Stimulated activated CD4-positive, alpha-beta T cell treated with anti-CD3 and anti-CD28 coated beads, Interleukin-4, amount 100 ng/mL, for 24 hours (primary cell): ENCODE measurements around the gene ADAMTS17.
"Not testable (repeated sequence)": the region's sequence is repeated elsewhere in the genome, so short reads cannot be mapped to it uniquely, and the experiment has no call there.

Experiments
- DNase-seq: peaks from one replicate; pipeline ENCODE4 v3.0.0-alpha.2; 2020

ADAMTS17 gene

DNA sequence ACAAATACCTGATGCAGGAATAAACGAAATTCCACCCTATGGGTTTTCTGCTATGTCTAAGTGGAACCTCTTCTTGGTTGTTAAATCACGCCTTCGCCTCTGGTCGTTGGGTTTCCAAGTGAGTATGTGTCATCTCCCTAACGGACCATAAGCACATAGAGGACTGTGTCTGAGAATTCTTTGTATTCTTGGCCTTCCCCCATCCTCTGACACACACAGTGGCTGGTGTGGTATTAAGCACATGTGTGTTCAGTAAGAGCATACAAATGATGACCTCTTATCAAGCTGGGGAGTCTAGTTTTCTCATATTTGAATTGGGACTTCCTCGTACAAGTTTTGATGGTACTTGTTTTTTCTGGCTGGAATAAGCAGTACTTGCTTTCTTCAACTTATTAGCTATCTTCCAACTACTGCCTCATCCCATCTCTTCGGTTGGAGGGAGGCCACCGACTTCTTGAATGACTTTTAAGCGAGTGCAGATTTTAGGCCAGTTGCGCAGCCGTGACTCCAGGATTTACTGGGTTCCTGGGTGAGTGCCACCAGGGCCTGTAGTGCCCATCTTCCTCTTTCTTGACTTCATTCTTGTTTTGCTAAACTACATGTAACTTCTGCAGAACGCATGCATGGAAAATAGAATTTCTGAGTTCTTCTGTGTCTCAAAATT is 240.2 kb downstream of the ADAMTS17 start:
- no peak for DNase-seq

- DNase-seq = no peak
These were observed 240.8 kb downstream of the ADAMTS17 start for GRCh38 chr15:100100926-100101325.

DNA sequence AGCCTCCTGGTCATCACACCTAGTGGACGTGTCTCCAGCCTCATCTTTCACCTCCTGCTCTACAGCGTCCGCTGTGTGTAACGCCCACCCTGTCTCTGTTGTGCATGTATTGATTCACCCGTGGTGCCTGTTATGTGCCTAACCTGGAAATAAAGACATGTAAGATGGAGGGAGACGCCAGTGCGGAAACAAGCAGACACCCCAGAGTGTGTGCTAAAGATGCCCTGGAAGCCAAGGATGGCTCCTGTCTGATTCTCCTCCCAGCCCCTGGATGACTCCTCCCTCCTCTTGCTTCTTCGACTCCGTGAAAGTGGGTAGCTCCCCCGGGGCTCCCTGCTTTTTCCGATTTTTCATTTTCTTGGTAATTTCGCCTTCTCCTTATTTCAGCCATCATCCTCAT is 241.8 kb downstream of the ADAMTS17 start:
- DNase-seq = no peak

- no peak for DNase-seq
These were observed 243.1 kb downstream of the ADAMTS17 start for GRCh38 chr15:100098705-100099104.

DNA sequence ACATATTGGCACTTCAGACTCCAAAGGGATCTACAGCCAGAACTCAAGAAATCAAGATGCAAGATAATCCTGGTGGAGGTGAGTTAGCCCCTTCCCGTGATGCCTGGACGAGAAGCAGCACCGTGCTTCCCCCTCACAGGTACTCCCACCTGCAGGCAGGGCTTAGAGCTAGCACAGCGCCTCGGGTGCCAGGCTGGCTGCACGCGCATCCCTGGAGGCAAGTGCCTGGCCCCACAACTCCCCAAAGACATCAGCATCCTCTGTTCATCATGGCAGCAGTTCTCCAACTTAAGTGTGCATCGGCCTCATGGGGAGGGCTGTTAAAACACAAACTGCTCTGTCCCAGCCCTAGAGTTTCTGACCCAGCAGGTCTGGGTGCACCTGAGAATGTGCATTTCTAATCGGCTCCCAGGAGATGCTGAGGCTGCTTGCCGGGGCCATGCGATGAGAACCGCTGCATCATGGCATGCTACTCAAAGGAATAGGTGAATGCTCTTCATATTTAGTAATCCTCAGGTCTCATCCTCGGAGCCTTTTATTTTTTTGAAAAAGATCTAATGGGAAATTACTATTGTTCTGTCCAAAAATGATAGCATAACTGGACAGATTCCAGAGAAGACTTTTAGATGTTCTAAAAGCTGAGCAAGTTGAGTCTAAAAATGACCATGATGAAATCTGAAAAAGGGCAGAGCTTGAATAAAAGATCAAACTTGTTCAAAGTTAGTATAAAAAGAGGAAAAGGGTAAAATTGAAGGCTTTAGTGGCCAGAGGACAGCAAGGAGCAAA is 244.2 kb downstream of the ADAMTS17 start:
- DNase-seq = no peak

GRCh38 chr15:100096700-100097099 is 245.1 kb downstream of the ADAMTS17 start:
- no peak for DNase-seq

DNA sequence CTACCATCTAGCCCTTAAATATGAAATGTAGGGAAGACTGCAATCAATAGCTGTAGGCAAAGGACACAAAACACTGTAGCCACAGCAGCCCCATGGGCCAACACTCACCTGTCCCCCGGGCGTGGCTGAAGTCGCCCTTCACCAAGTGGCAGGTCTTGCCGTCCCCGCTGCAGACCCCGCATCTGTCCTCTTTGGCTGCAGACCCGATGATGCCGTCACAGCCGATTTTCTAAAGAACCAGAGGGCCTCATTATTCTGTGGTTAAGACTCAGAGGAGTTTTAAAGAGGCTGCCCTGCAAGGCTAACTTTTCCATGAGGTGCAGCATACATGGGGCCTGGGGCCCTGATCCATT is 245.6 kb downstream of the ADAMTS17 start:
- DNase-seq = no peak

DNA sequence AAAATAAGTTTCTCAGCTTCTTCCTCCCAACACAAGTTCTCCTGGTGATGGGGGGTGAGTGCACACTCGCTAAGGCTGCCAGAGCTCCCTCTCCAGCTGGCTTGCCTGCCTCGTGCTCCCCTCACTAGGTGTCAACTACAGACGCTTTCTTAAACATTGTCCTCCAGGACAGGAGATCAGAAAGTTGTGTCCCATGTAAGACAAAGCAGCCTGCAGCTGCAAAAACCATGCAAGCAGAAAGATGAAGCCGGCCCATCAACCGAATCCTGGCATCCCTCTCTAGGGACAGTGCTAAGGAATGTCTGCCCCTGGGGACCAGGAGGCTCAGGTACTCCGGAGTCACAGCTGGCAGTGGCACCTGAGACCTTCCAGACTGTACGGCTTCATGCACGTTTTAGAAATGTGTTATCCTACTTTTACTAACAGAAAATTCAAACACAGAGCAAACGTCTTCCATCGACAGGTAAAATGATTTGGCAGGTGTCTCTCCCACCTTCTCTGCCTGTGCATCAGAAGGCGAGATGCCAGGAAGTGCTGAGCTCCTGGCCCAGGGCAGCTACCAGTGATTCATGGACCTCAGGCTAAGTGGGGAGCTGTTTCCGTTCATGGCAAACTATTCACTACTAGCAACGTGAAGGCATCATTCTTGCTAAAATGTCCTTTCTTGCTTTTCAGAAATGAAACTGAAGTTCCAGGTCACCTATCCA is 246.1 kb downstream of the ADAMTS17 start:
- DNase-seq = no peak

GRCh38 chr15:100094127-100094510 is 247.7 kb downstream of the ADAMTS17 start:
- no peak for DNase-seq

DNA sequence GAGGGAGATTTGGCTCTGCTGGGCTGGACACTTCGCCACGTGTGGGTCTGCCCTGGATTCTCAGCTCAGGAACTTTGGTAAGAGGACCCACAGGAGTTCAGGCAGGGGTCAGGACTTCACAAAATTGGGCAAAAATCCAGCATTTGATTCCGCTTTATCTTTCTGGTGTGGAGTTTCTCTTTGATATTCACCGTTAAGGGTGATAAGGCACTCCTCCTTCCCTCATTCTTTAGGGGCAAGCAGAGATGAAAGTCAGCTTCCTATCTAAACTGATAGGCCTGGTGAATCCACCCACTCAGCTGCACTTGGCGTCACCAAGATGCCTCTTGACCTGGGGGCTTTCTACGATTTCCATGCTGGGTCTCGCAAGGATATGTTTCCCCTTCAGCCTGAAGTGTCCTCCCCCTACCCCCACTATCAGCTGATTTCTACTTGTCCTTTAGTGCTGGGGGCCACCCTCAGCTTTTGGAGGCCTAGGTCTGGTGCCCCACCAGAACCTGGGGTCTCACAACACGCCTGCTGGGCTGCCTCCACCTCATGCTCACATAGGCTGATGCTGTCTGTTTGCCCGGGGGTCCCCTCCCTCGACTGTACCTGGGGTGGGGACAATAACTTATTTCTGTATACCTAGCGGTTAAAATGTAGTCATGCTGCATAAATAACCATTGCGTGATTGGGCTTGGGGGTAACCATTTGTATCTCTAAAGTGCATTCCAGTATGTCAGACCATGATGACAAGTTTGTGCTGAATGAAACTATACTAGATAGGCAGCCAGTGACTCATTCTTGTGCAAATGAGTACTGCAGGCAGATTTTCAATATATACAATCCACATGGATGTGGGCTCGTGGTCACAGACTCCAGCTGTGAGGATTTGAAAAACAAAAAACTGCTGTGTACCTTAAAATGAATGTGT is 248.3 kb downstream of the ADAMTS17 start:
- DNase-seq = no peak

- no peak for DNase-seq
These were observed 249.7 kb downstream of the ADAMTS17 start for GRCh38 chr15:100092034-100092433.

DNA sequence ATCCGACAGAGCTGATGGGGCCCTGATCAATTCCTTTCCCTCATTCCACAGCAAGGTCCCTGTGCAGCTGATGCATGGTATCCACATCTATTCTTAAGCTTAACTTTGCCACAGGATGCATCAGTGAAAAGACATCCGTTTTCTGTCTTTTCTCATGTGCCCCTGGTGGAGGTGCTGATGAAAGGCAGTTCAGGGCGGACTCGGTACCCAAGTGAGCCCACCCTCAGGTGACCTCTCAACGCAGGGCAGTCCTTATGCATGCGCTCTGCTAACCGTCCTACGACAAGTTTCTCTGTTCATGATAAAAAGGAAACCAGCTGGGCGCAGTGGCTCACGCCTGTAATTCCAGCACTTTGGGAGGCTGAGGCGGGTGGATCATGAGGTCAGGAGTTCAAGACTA is 251.4 kb downstream of the ADAMTS17 start:
- DNase-seq = no peak

- DNase-seq = not testable (repeated sequence)
These were observed 257.5 kb downstream of the ADAMTS17 start for GRCh38 chr15:100084042-100084821.

- no peak for DNase-seq
These were observed 258.2 kb downstream of the ADAMTS17 start for GRCh38 chr15:100083572-100083971.

- no peak for DNase-seq
These were observed 258.9 kb downstream of the ADAMTS17 start for GRCh38 chr15:100082761-100083402.

GRCh38 chr15:100081454-100081853 is 260.3 kb downstream of the ADAMTS17 start:
- no peak for DNase-seq

DNA sequence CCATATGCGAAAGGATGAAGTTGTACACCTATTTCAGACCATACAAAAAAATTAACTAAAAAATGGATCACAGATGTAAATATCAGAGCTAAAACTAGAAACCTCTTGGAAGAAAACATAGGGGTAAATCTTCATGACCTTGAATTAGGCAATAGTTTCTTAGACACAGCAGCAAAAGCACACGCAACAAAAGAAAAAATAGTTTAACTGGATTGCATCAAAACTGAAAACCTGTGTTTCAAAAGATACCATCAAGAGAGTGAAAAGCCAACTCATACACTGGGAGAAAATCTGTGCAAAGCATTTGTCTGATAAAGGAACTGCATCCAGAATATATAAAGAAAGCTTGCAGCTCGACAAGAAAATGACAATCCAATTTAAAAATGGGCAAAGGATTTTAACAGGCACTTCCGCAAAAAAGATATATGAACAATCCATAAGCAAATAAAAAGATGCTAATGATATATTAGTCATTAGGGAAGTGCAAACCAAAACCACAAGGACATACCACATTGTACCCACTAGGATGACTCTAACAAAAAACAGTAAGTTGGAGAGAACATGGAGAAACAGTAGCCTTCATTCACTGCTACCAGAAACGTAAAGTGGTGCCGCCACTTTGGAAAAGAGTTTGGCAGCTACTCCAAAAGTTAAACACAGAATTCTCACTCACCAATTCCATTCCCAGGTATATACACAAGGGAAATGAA is 263.1 kb downstream of the ADAMTS17 start:
- no peak for DNase-seq

DNA sequence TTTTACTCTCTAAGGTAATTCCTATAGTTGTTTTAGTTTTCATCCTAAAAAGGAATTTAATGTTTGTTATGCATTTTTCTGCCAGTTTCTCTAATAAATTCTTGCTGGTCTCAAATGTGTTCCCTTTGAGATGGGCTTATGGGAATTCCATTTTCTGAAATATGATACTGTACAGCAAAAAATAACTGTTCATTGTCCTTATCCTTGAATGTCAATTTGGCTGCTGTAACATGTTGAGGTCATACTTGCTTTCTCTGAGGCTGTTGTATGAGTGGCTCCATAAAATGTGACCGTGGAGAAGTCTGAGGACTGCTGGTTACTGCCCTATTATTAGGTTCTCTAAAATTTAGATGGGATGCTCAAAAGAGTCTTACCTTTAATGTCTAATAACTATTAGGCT is 266.5 kb downstream of the ADAMTS17 start:
- no peak for DNase-seq

DNA sequence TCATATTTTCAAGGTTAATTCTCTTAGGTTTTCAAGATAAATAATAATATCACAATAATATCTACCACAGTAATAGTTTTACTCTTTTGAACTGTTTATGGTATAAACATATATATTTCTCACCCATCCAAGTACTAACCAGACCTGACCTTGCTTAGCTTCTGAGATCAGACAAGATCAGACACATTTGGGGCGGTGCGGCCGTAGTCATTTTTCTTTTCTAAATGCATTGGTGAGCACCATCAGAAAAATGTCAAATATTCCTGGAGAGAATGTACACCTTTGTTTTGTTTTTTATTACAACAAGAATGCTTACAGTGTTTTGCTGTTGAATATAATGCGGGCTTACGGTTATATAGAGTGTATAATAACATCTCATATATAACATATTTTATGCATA is 267.8 kb downstream of the ADAMTS17 start:
- DNase-seq = no peak

DNA sequence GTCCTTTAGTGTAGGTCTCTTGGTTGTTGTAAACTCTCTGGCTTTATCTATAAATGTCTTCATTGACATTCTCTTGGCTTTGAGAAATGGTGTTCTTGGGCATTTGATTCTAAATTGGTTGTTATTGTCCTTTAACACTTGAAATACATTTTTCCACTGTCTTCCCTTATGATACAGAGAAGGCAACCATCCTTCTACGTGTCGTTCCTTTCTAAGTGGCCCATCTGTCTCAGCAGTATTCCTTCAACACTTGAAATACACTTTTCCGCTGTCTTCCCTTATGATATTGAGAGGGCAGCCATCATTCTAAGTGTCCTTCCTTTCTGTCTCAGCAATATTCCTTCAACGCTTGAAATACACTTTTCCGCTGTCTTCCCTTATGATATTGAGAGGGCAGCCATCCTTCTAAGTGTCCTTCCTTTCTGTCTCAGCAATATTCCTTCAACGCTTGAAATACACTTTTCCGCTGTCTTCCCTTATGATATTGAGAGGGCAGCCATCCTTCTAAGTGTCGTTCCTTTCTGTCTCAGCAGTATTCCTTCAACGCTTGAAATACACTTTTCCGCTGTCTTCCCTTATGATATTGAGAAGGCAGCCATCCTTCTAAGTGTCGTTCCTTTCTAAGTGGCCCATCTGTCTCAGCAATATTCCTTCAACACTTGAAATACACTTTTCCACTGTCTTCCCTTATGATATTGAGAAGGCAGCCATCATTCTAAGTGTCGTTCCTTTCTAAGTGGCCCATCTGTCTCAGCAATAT is 275.1 kb downstream of the ADAMTS17 start:
- not testable (repeated sequence) for DNase-seq
